Activated T-helper 1 cell treated with anti-CD3 and anti-CD28 coated beads, Interleukin-12 subunit alpha, Interleukin-12 subunit beta, Interleukin-2, Interleukin-4 antibody, amounts not matched to agents 30 ng/mL and 10 ng/mL and 1 ng/mL, durations not matched to agents 14 hours and 24 hours and 36 hours (primary cell): ENCODE measurements around the gene ZFP36L1. TPM values are rescaled to one million over a fixed set of nuclear protein-coding genes. Genes with fewer than 3 reads are reported as not detected.

Experiments used
- DNase-seq: peaks from one replicate; pipeline ENCODE4 v3.0.0; 2021; ENCODE audit warnings: low spot score
- H3K27ac Mint-ChIP-seq: one replicate; pipeline ENCODE4 v1.8.0; 2021; ENCODE audit warnings: mild to moderate bottlenecking, mixed read lengths
- H3K27me3 Mint-ChIP-seq: one replicate; pipeline ENCODE4 v1.8.0; 2022; ENCODE audit warnings: mild to moderate bottlenecking, moderate library complexity, mixed read lengths; ENCODE audit not compliant: insufficient read depth
- H3K36me3 Mint-ChIP-seq: one replicate; pipeline ENCODE4 v1.8.0; 2021; ENCODE audit warnings: low read depth, mixed read lengths
- H3K4me1 Mint-ChIP-seq: one replicate; pipeline ENCODE4 v1.8.0; 2021; ENCODE audit warnings: low read depth, mixed read lengths
- H3K4me3 Mint-ChIP-seq: one replicate; pipeline ENCODE4 v1.8.0; 2021; ENCODE audit warnings: mild to moderate bottlenecking, moderate library complexity, mixed read lengths
- H3K9me3 Mint-ChIP-seq: one replicate; pipeline ENCODE4 v1.8.0; 2021; ENCODE audit warnings: mixed read lengths
- intact Hi-C: fragments of 100-400 bp; cut with micrococcal nuclease; formaldehyde crosslinking; loops from one replicate; pipeline ENCODE4 v1.15.1; 2024
- total RNA-seq: library from RNA; stranded (reverse); gene quantifications from 2 replicates; pipeline ENCODE4 v1.2.3, GENCODE V29; 2022

ZFP36L1 gene
- total RNA-seq, 1 donor from 2014 or later = 149 TPM

GRCh38 chr14:68758301-68758700 lies 34.6 kb downstream of the ZFP36L1 start:
- Mint-ChIP-seq H3K27ac (no peak overlapping the region), H3K9me3 (no peaks in the 10 kb centered on the region), H3K4me3 (no peak overlapping the region), H3K27me3 (peaks cover 4% of the 10 kb centered on the region), H3K36me3 (no peaks in the 10 kb centered on the region), H3K4me1 (peaks cover 18% of the 10 kb centered on the region)
- intact Hi-C loops = no loop called here
- no peak for DNase-seq

- Mint-ChIP-seq H3K36me3 (no peaks in the 10 kb centered on the region), H3K9me3 (no peaks in the 10 kb centered on the region)
Measured at GRCh38 chr14:68757618-68758081, 35.2 kb downstream of the ZFP36L1 start.

GRCh38 chr14:68756734-68757133 lies 36.1 kb downstream of the ZFP36L1 start:
- intact Hi-C loops = no loop called here
- no peak overlapping the region for H3K27ac Mint-ChIP-seq
- H3K4me3 Mint-ChIP-seq = no peak overlapping the region
- no peaks in the 10 kb centered on the region for H3K9me3 Mint-ChIP-seq
- H3K36me3 Mint-ChIP-seq = no peaks in the 10 kb centered on the region
- no peak for DNase-seq
- H3K4me1 Mint-ChIP-seq = peaks cover 18% of the 10 kb centered on the region
- peaks cover 8% of the 10 kb centered on the region for H3K27me3 Mint-ChIP-seq

More at GRCh38 chr14:68757618-68758081, 35.2 kb downstream of the ZFP36L1 start:
- intact Hi-C loops = no loop called here
- Mint-ChIP-seq H3K27ac (no peak overlapping the region), H3K27me3 (peaks cover 4% of the 10 kb centered on the region), H3K4me1 (peaks cover 18% of the 10 kb centered on the region), H3K4me3 (no peak overlapping the region)
- no peak for DNase-seq

- Mint-ChIP-seq H3K27me3 (peaks cover 8% of the 10 kb centered on the region), H3K27ac (no peak overlapping the region), H3K9me3 (no peaks in the 10 kb centered on the region), H3K4me3 (no peak overlapping the region), H3K4me1 (peaks cover 18% of the 10 kb centered on the region), H3K36me3 (no peaks in the 10 kb centered on the region)
- no peak for DNase-seq
- intact Hi-C loops = no loop called here
Measured at GRCh38 chr14:68756000-68756481, 36.8 kb downstream of the ZFP36L1 start.

GRCh38 chr14:68755016-68755353 lies 37.9 kb downstream of the ZFP36L1 start:
- Mint-ChIP-seq H3K36me3 (no peaks in the 10 kb centered on the region), H3K9me3 (no peaks in the 10 kb centered on the region), H3K27me3 (peaks cover 6% of the 10 kb centered on the region), H3K27ac (no peak overlapping the region), H3K4me3 (no peak overlapping the region), H3K4me1 (peaks cover 18% of the 10 kb centered on the region)
- no peak for DNase-seq
- intact Hi-C loops = no loop called here

GRCh38 chr14:68753690-68754089 lies 39.2 kb downstream of the ZFP36L1 start:
- peaks cover 13% of the 10 kb centered on the region for H3K4me1 Mint-ChIP-seq
- H3K27ac Mint-ChIP-seq = no peak overlapping the region
- H3K27me3 Mint-ChIP-seq = peaks cover 6% of the 10 kb centered on the region
- H3K9me3 Mint-ChIP-seq = no peaks in the 10 kb centered on the region
- DNase-seq = no peak
- no peaks in the 10 kb centered on the region for H3K36me3 Mint-ChIP-seq
- no peak overlapping the region for H3K4me3 Mint-ChIP-seq
- intact Hi-C loops = no loop called here

- Mint-ChIP-seq H3K36me3 (no peaks in the 10 kb centered on the region), H3K4me1 (peaks cover 4% of the 10 kb centered on the region), H3K4me3 (no peak overlapping the region), H3K9me3 (no peaks in the 10 kb centered on the region), H3K27ac (no peak overlapping the region), H3K27me3 (peaks cover 10% of the 10 kb centered on the region)
- intact Hi-C loops = no loop called here
- no peak for DNase-seq
Measured at GRCh38 chr14:68752271-68753006, 40.4 kb downstream of the ZFP36L1 start.

GRCh38 chr14:68749487-68750475 lies 43.1 kb downstream of the ZFP36L1 start:
- H3K4me3 Mint-ChIP-seq = no peak overlapping the region
- no peaks in the 10 kb centered on the region for H3K36me3 Mint-ChIP-seq
- H3K27me3 Mint-ChIP-seq = peaks cover 10% of the 10 kb centered on the region
- H3K27ac Mint-ChIP-seq = no peak overlapping the region
- DNase-seq = no peak
- no peaks in the 10 kb centered on the region for H3K9me3 Mint-ChIP-seq
- no peaks in the 10 kb centered on the region for H3K4me1 Mint-ChIP-seq
- intact Hi-C loops = no loop called here

- H3K9me3 Mint-ChIP-seq = no peaks in the 10 kb centered on the region
- H3K36me3 Mint-ChIP-seq = no peaks in the 10 kb centered on the region
- peaks cover 8% of the 10 kb centered on the region for H3K27me3 Mint-ChIP-seq
- no peak overlapping the region for H3K4me3 Mint-ChIP-seq
- no peak for DNase-seq
- intact Hi-C loops = no loop called here
- H3K27ac Mint-ChIP-seq = no peak overlapping the region
- no peaks in the 10 kb centered on the region for H3K4me1 Mint-ChIP-seq
Measured at GRCh38 chr14:68748691-68749090, 44.2 kb downstream of the ZFP36L1 start.

- intact Hi-C loops = no loop called here
- H3K27ac Mint-ChIP-seq = no peak overlapping the region
- H3K36me3 Mint-ChIP-seq = no peaks in the 10 kb centered on the region
- peaks cover 8% of the 10 kb centered on the region for H3K27me3 Mint-ChIP-seq
- H3K4me3 Mint-ChIP-seq = no peak overlapping the region
- H3K9me3 Mint-ChIP-seq = no peaks in the 10 kb centered on the region
- no peak for DNase-seq
- no peaks in the 10 kb centered on the region for H3K4me1 Mint-ChIP-seq
Measured at GRCh38 chr14:68748260-68748659, 44.6 kb downstream of the ZFP36L1 start.

GRCh38 chr14:68747393-68747792 lies 45.5 kb downstream of the ZFP36L1 start:
- peaks cover 9% of the 10 kb centered on the region for H3K27me3 Mint-ChIP-seq
- no peak for DNase-seq
- no peak overlapping the region for H3K4me3 Mint-ChIP-seq
- no peaks in the 10 kb centered on the region for H3K4me1 Mint-ChIP-seq
- no peak overlapping the region for H3K27ac Mint-ChIP-seq
- no peaks in the 10 kb centered on the region for H3K36me3 Mint-ChIP-seq
- intact Hi-C loops = no loop called here
- no peaks in the 10 kb centered on the region for H3K9me3 Mint-ChIP-seq

GRCh38 chr14:68744613-68745012 lies 48.3 kb downstream of the ZFP36L1 start:
- Mint-ChIP-seq H3K4me3 (no peak overlapping the region), H3K4me1 (peaks cover 10% of the 10 kb centered on the region), H3K36me3 (peaks cover 4% of the 10 kb centered on the region), H3K9me3 (peaks cover 12% of the 10 kb centered on the region), H3K27me3 (peaks cover 8% of the 10 kb centered on the region), H3K27ac (no peak overlapping the region)
- intact Hi-C loops = no loop called here
- DNase-seq = no peak
